Pancreas (tissue), 10 donors: ENCODE measurements around the gene CACNA2D2. TPM values are rescaled to one million over a fixed set of nuclear protein-coding genes. Genes with fewer than 3 reads are reported as not detected.

ENCODE experiments used
- ATAC-seq, 4 donors: fragments of 200-7000 bp; cut with Tn5 transposase; one replicate each; pipeline versions ENCODE4 v1.8.0 to v1.9.1; 2020; ENCODE audit warnings: mild to moderate bottlenecking in 4 of 4, moderate library complexity in 4 of 4
- DNase-seq, 6 donors: peaks; one replicate each; pipeline ENCODE4 v3.0.0-alpha.2; 2020
- FAIRE-seq: peaks from 2 replicates; lab custom pipeline; 2012; peaks lifted over from hg19 to GRCh38; lab: Jason Lieb, UNC
- H3K27ac ChIP-seq, 4 donors: fragments of 200-600 bp; sonication (generic); 1 replicate in 3 of 4; 2 replicates in 1 of 4; pipeline versions ENCODE4 v1.5.0 to v1.8.0; 2020
- H3K27me3 ChIP-seq, 4 donors: fragments of 200-600 bp; one replicate each; pipeline ENCODE4 v1.8.0; 2021
- H3K36me3 ChIP-seq, 3 donors: fragments of 200-600 bp; sonication (generic) in 1 of 3; one replicate each; pipeline versions ENCODE4 v1.5.0 to v1.8.0; 2020 to 2021
- H3K4me1 ChIP-seq, 3 donors: fragments of 200-600 bp; one replicate each; pipeline ENCODE4 v1.8.0; 2021
- H3K4me3 ChIP-seq, 4 donors: fragments of 200-600 bp; sonication (generic) in 2 of 4; one replicate each; pipeline versions ENCODE4 v1.5.0 to v1.8.0; 2020 to 2021
- H3K9me3 ChIP-seq, 4 donors: fragments of 200-600 bp; one replicate each; pipeline ENCODE4 v1.8.0; 2021
- WGBS, 2 donors: extraction: QIAGEN DNeasy Blood & Tissue Kit; methylation state at CpG; one replicate each; pipeline ENCODE4 v1.1.7; 2013; 5-methylcytosine and 5-hydroxymethylcytosine counted together
- intact Hi-C, 3 donors: fragments of 100-400 bp; cut with DNase I; formaldehyde crosslinking; loops; one replicate each; pipeline versions ENCODE4 v1.11.1 to v1.14.2; 2022
- polyA plus RNA-seq, 2 donors: library from polyadenylated mRNA; stranded (reverse); fragments of 200-250 nt; gene quantifications; one replicate each; pipeline ENCODE4 v1.2.3, GENCODE V29; 2013
- total RNA-seq, 6 donors: library from RNA; stranded (reverse); fragmentation: NEBNext Ultra II Directional in 4 of 6; extraction: Animal tissue kit (Norgen Biotek cat#: 25700) in 4 of 6; gene quantifications; one replicate each; pipeline versions ENCODE4 v1.2.1 to v1.2.4, GENCODE V29; 2021 to 2023
- TF ChIP-seq, protein P1 (sequence below), 4 donors: fragments of 200-600 bp; sonication (generic) in 3 of 4; IDR thresholded peaks; one replicate each; pipeline versions ENCODE4 v1.5.0 to v1.8.0; 2021; ENCODE audit warnings: antibody characterized with exemption in 4 of 4
- donor health status: healthy with polysubstance abuse.
- donor health status: DM: no; HTN: no; CAD: no; lungs with moderate emphysema.
- donor health status: DM: no; HTN: no; CAD: no.
- donor health status: control.
- donor health status: control.
- donor health status: Bipolar disorder and iron deficiency.
- donor health status: DM: yes; HTN: yes; CAD: no.
- donor health status: DM: no; HTN: no; CAD: no.
- donor health status: DM: no; HTN: no; CAD: no.
- donor health status: DM: yes; HTN: yes; CAD: no.

Gene CACNA2D2
- total RNA-seq (1 to 10 TPM; 1.1 to 4.6 (median 2.2) TPM), polyA plus RNA-seq (10 to 100 TPM in 1 of 2 donors, 1 to 10 TPM in 1; 5.7 to 19.5 TPM)

DNA sequence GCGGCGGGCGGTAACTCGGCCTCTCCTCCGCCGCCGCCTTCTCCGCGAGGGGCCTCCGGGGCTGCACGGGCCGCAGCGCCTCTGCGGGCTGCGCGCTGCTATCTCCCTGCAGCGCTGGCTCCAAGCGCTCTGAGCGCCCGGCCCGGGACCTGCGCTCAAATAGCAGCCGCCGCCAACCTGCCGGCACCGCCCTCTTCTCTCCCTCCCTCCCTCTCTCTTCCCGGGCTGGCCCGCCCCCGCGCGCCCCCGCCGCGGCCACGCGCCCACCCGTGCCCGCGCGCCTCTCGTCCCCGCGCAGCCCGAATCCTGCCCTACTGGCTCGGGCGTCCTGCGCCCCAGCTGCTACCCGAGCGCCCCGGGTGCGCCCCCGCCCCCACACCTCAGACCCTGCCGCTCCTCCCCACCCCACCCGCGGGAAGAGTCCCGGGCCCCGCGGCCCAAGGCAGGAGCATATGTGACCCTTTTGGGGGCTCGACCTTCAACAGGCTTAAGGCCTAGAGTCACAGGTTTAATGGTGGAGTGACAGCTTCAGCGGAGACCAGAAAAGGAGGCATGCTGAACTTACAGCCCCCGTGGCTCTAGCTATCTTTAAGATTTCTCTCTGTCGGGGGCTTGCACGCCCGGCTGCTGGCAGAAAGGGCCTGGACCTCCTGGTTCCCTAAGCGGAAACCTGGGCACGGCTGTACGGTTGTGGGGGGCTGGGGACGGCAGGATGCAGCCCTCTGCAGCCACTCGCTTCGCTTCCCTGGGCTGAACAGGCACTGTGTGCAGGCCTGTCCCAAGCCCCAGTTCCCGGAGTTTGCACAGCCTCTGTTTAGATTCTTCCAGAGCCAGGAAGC, at the start of gene CACNA2D2:
Gene CACNA2D2, minus strand, starts transcription at position 131 of the 839 bp plus-strand sequence. CDS start 211 bp downstream, outside the sequence.
- peak; percentile 84 to 96 (median 90) for ATAC-seq
- intact Hi-C loops, result no loop called here
- no peaks in the 10 kb centered on the region for H3K36me3 ChIP-seq
- no peak for FAIRE-seq
- H3K27me3 ChIP-seq, result no peaks in the 10 kb centered on the region
- H3K9me3 ChIP-seq, result no peaks in the 10 kb centered on the region
- TF ChIP-seq, protein P1, sequence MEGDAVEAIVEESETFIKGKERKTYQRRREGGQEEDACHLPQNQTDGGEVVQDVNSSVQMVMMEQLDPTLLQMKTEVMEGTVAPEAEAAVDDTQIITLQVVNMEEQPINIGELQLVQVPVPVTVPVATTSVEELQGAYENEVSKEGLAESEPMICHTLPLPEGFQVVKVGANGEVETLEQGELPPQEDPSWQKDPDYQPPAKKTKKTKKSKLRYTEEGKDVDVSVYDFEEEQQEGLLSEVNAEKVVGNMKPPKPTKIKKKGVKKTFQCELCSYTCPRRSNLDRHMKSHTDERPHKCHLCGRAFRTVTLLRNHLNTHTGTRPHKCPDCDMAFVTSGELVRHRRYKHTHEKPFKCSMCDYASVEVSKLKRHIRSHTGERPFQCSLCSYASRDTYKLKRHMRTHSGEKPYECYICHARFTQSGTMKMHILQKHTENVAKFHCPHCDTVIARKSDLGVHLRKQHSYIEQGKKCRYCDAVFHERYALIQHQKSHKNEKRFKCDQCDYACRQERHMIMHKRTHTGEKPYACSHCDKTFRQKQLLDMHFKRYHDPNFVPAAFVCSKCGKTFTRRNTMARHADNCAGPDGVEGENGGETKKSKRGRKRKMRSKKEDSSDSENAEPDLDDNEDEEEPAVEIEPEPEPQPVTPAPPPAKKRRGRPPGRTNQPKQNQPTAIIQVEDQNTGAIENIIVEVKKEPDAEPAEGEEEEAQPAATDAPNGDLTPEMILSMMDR (IDR thresholded peaks at IDR 0.05), result no peak
- no peak within 1 kb of the TSS for H3K27ac ChIP-seq
- 12 to 25% methylated on average over 33 to 71 of the region's 71 CpGs for WGBS, 2 donors
- peak within 1 kb of the TSS; percentile 35 to 57 (median 44) for H3K4me3 ChIP-seq
- peak; percentile 59 to 87 (median 64) for DNase-seq
- no peaks in the 10 kb centered on the region for H3K4me1 ChIP-seq

DNA sequence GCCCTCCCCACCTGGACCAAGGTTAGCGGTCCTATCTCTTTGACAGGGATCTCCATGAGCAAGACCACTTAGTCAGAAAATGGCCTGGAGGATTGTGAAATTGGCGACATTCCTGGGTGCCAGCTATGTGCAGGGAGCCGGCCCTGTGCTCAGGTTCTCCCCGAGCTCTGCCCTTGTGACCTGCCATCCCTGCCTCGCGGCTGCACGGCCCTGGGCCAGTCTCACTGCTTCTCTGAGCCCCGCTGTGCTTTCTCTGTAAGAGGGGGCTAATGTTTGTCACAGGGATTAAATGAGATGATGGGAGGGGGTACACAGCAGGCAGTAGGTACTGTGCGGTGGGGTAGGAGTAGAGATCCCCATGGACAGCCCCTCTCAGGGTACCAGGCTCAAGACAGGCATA, 49.2 kb upstream of the CACNA2D2 start:
- no peaks in the 10 kb centered on the region for H3K9me3 ChIP-seq
- intact Hi-C loops, result loop anchor here in 1 of 3 donors (10.0 kb wide), 1 partner anchor 208 kb away; the partner anchor contains the start of genes RASSF1 and ZMYND10
- H3K4me3 ChIP-seq, result no peak overlapping the region
- DNase-seq (no peak), ATAC-seq (no peak), FAIRE-seq (no peak)
- H3K27ac ChIP-seq, result no peak overlapping the region
- TF ChIP-seq, protein P1 (IDR thresholded peaks at IDR 0.05), result no peak
- no peaks in the 10 kb centered on the region for H3K36me3 ChIP-seq
- no peaks in the 10 kb centered on the region for H3K27me3 ChIP-seq
- 73 to 86% methylated on average over 9 of the region's 9 CpGs for WGBS, 2 donors
- no peaks in the 10 kb centered on the region for H3K4me1 ChIP-seq

DNA sequence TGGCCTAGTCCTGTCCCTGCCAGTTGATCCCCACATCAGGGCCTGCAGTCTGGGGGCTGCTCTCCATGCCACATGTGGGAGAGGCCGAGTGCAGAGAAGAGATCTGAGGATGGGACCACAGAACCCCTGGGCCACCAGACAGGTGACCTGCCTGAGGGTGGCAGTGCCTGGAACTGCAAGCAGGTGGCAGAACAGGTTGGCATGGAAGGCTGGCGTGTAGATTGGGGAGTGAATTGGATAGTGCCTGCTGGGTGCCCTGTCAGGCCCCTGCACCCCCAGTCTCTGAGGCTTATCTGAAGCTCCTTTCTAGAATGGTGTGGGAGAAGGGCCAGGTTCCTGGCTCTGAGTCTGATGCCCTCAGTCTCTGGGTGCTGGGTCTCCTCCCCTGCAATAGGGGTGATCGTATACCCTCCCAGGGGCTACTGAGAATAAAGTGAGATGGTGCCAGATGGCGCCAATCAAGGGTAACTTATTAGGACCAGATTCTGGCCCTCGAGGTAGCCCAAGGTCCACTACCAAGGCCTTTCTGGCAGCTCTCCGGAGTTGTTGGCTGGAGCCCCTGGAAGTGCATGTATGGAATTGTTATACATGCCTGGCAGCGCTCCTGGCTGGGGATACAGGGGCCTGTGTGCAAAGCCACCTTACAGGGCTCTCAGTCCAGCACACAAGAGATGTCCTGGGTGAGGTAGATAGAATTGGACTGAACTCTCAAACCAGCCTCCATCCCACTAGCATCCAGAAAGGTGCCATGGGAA, 48.4 kb upstream of the CACNA2D2 start:
- ATAC-seq (no peak), DNase-seq (no peak), FAIRE-seq (no peak)
- Histone ChIP-seq H3K27me3 (no peaks in the 10 kb centered on the region), H3K4me3 (no peak overlapping the region), H3K9me3 (no peaks in the 10 kb centered on the region), H3K36me3 (no peaks in the 10 kb centered on the region), H3K4me1 (no peaks in the 10 kb centered on the region), H3K27ac (no peak overlapping the region)
- intact Hi-C loops, result loop anchor here in 1 of 3 donors (10.0 kb wide), 1 partner anchor 207 kb away; the partner anchor contains the start of genes RASSF1 and ZMYND10
- WGBS, 2 donors, result 67 to 70% methylated on average over 7 of the region's 7 CpGs
- TF ChIP-seq, protein P1 (IDR thresholded peaks at IDR 0.05), result no peak

DNA sequence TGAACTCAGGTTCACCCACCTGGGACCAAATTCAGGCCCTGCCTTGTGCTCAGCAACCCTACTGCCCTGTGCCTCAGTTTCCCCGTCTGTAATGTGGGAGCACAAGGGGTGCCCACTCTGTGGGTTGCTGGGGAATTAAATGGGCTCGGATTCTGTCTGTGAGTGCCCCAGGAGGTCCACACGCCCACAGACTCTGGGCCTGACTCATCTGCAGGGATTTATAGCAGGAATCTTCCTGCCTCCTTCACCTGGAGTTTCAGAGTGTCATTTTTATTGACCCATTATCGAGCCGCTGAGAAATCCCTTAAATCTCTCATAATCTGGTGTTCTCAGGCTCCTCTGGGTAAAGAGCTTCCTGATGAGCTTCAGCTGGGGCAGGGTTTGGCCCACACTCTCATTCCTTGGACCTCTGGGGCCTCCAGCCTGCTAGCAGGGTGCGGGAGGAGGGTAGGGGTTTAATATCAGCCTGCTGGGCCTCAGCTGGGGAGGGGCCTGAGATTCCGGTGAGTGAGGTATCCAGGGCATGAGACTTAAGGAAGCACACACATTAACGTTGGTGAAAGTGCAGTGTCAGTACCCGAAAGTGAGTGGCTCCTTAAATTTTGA, 47.7 kb upstream of the CACNA2D2 start:
- no peaks in the 10 kb centered on the region for H3K36me3 ChIP-seq
- H3K27me3 ChIP-seq, result no peaks in the 10 kb centered on the region
- 60 to 61% methylated on average over 9 of the region's 9 CpGs for WGBS, 2 donors
- ATAC-seq (no peak), DNase-seq (no peak), FAIRE-seq (no peak)
- TF ChIP-seq, protein P1 (IDR thresholded peaks at IDR 0.05), result no peak
- intact Hi-C loops, result loop anchor here in 1 of 3 donors (10.0 kb wide), 1 partner anchor 206 kb away; the partner anchor contains the start of genes RASSF1 and ZMYND10
- no peaks in the 10 kb centered on the region for H3K9me3 ChIP-seq
- no peak overlapping the region for H3K27ac ChIP-seq
- H3K4me1 ChIP-seq, result no peaks in the 10 kb centered on the region
- H3K4me3 ChIP-seq, result no peak overlapping the region
